Sigmoid colon (tissue), 7 donors: ENCODE data around the gene PLCH2. TPM values are rescaled to one million over a fixed set of nuclear protein-coding genes. Genes with fewer than 3 reads are reported as not detected.

ENCODE experiments used
- DNase-seq: peaks from one replicate; pipeline ENCODE4 v3.0.0-alpha.2; 2019
- H3K27ac ChIP-seq, 4 donors: fragments of 200-600 bp; sonication (generic); one replicate each; pipeline ENCODE4 v1.5.1; 2016 to 2019; ENCODE audit warnings: mild to moderate bottlenecking in 1 of 4
- H3K27me3 ChIP-seq, 3 donors: fragments of 200-600 bp; sonication (generic); one replicate each; pipeline ENCODE4 v1.5.1; 2019; ENCODE audit warnings: mild to moderate bottlenecking in 1 of 3
- H3K36me3 ChIP-seq, 4 donors: fragments of 200-600 bp; sonication (generic); one replicate each; pipeline ENCODE4 v1.5.1; 2016 to 2019
- H3K4me1 ChIP-seq, 4 donors: fragments of 200-600 bp; sonication (generic); one replicate each; pipeline ENCODE4 v1.5.1; 2017 to 2019
- H3K4me3 ChIP-seq, 4 donors: fragments of 200-600 bp; sonication (generic); one replicate each; pipeline ENCODE4 v1.5.1; 2017 to 2019; ENCODE audit warnings: mild to moderate bottlenecking in 2 of 4, moderate library complexity in 1 of 4
- H3K9me3 ChIP-seq, 4 donors: fragments of 200-600 bp in 3 of 4; sonication (generic) in 3 of 4; one replicate each; pipeline versions ENCODE4 v1.5.1 to v1.6.1; 2013 to 2019
- EP300 ChIP-seq, 4 donors: sonication (generic); formaldehyde crosslinking; IDR thresholded peaks; one replicate each; pipeline ENCODE4 v1.6.1; 2017; ENCODE audit warnings: antibody characterized with exemption in 4 of 4
- POLR2A ChIP-seq, 2 donors: fragments of 450-650 bp; IDR thresholded peaks; one replicate each; pipeline ENCODE4 v1.6.1; 2016; ENCODE audit warnings: antibody characterized with exemption in 2 of 2, mild to moderate bottlenecking in 2 of 2, moderate library complexity in 2 of 2
- POLR2AphosphoS5 ChIP-seq, 4 donors: sonication (generic); formaldehyde crosslinking; IDR thresholded peaks; one replicate each; pipeline ENCODE4 v1.6.1; 2017; ENCODE audit warnings: antibody characterized with exemption in 4 of 4
- WGBS, 2 donors: extraction: QIAGEN DNeasy Blood & Tissue Kit; methylation state at CpG; one replicate each; pipeline ENCODE4 v1.1.7; 2013; 5-methylcytosine and 5-hydroxymethylcytosine counted together
- intact Hi-C: fragments of 100-400 bp; cut with DNase I; formaldehyde crosslinking; loops from one replicate; pipeline ENCODE4 v1.15.1; 2023
- polyA plus RNA-seq, 3 donors: library from polyadenylated mRNA; stranded (reverse); fragments of 200-250 nt; gene quantifications; one replicate each; pipeline ENCODE4 v1.2.3, GENCODE V29; 2013
- total RNA-seq, 4 donors: library from RNA; depleted of rRNA; stranded (reverse); fragments of >200 nt; gene quantifications; one replicate each; pipeline ENCODE4 v1.1.0, GENCODE V29; 2016
- TF ChIP-seq, protein P1 (sequence below), 4 experiments: fragments of 450-650 bp in 3 of 4; fragments of 200-600 bp in 1 of 4; IDR thresholded peaks; one replicate each; pipeline ENCODE4 v1.5.1; 2016 to 2019; ENCODE audit warnings: antibody characterized with exemption in 4 of 4, mild to moderate bottlenecking in 3 of 4, moderate library complexity in 2 of 4
- donor health status: healthy with polysubstance abuse.
- donor health status: Bipolar disorder and iron deficiency.
- donor health status: healthy.

The PLCH2 gene
- total and polyA plus RNA-seq, 7 donors = 0.54 to 3.8 (median 1.1) TPM; not detected in 2

DNA sequence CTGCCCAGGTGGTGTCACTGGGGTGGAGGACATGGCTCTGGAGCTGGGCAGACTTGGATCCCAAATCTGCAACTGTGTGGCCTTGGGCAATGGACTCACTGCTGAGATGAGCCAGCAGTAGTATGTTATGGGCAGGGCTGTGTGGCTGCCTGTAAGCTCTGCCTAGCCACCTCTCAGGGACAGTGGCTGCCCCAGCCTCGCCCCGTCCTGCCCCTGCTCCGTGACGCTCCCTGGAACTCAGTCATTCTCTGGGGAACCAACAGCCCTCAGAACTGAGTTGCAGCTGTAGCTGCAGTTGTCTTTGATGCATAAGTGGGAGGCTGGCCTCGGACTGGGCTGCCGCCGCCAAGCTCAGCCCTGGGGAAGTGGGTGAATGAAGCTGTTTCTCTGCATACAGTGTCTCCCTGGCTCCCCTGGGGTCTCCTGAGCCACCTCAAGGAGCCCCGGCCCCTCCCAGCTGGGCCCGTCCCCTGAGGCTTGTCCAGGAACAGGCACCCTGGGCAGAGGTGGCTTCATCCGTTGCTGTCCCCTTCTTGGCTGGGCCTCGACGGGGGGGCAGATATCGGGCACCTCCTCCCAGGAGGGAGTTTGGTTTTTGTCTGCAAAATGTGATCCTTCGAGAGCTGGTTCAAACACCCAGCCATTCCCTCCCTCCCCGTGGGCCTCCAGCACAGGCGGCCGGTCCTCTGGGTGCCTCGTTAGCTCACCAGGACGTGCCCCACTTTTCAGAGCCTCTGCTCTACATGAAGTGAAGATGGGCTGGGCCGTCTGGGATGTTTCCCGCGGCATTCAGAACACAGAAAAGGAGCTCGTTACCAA lies 26.2 kb upstream of the PLCH2 start:
- Histone ChIP-seq H3K36me3 (no peaks in the 10 kb centered on the region), H3K27ac (no peak overlapping the region), H3K9me3 (no peaks in the 10 kb centered on the region), H3K4me1 (no peaks in the 10 kb centered on the region), H3K27me3 (peaks cover 9 to 73% (median 44%) of the 10 kb centered on the region in 3 donors), H3K4me3 (no peak overlapping the region)
- DNase-seq = no peak
- WGBS, 2 donors = 79 to 86% methylated on average over 23 of the region's 23 CpGs
- intact Hi-C loops = no loop called here
- TF ChIP-seq, protein P1, sequence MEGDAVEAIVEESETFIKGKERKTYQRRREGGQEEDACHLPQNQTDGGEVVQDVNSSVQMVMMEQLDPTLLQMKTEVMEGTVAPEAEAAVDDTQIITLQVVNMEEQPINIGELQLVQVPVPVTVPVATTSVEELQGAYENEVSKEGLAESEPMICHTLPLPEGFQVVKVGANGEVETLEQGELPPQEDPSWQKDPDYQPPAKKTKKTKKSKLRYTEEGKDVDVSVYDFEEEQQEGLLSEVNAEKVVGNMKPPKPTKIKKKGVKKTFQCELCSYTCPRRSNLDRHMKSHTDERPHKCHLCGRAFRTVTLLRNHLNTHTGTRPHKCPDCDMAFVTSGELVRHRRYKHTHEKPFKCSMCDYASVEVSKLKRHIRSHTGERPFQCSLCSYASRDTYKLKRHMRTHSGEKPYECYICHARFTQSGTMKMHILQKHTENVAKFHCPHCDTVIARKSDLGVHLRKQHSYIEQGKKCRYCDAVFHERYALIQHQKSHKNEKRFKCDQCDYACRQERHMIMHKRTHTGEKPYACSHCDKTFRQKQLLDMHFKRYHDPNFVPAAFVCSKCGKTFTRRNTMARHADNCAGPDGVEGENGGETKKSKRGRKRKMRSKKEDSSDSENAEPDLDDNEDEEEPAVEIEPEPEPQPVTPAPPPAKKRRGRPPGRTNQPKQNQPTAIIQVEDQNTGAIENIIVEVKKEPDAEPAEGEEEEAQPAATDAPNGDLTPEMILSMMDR (IDR thresholded peaks at IDR 0.05) = no peak
- TF ChIP-seq POLR2AphosphoS5 (IDR thresholded peaks at IDR 0.05) = no peak

DNA sequence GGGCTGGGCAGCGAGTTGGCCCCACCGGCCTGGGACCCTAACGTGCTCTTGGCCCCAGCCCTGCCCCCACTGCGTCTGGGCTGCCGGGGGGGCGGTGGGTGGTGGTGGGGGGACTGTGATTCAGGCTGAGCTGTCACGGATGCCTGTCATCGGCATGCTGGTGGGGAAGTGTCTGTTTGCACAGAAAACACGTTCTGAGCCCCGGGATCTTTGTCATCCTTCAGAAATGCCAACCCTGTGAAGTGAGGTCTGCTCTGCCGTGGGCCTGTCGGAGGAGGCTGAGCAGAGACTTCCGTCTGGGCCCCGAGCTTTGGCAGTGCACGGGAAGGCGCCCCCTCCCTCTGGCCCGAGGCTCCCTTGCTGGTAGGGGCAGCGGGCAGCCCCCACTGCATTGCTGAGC lies 24.3 kb upstream of the PLCH2 start:
- intact Hi-C loops = no loop called here
- peaks cover 9 to 74% (median 54%) of the 10 kb centered on the region in 3 donors for H3K27me3 ChIP-seq
- 43 to 57% methylated on average over 18 of the region's 18 CpGs for WGBS, 2 donors

DNA sequence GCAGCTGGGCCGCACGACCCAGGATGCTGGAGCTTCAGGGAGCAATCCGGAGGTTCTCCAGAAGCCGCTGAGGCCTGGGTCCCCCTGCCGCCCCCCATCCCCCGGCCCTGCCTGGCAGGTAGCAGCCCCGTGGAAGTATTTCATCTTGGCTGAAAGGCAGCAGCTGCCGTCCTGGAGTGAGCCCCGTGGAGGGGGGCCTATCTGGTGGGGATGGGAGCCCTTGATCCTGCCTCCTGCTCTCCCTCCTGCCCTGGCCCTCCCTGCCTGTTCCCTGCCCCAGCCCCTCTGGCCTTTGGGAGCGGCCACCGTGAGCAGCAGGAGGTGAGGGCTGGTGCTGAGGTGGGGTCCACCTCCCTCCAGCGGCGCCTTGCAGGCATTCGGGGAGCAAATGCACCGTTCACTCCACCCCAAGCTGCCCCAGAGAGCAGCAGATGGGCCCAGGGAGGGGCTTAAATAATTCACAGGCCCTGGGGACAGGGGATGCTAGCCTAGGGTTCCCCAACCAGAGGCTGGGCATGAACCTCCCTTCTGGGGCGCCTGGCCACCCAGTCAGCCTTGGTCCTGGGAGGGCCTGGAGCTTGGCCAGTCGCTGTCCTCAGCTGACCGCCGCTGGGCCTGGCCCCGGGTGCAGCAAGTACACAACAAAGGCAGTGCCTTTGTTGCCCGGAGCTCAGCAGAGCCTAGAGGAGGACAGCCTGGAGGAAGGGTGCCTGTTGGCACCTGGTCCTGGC lies 23.7 kb upstream of the PLCH2 start:
- Histone ChIP-seq H3K27me3 (peaks cover 9 to 73% (median 55%) of the 10 kb centered on the region in 3 donors), H3K36me3 (no peaks in the 10 kb centered on the region), H3K9me3 (no peaks in the 10 kb centered on the region), H3K4me1 (no peaks in the 10 kb centered on the region), H3K4me3 (no peak overlapping the region), H3K27ac (no peak overlapping the region)
- no peak for DNase-seq
- WGBS, 2 donors = 63 to 73% methylated on average over 21 of the region's 21 CpGs
- TF ChIP-seq, protein P1 (IDR thresholded peaks at IDR 0.05) = no peak
- TF ChIP-seq EP300 (IDR thresholded peaks at IDR 0.05) = no peak
- intact Hi-C loops = no loop called here

More for the DNA sequence above, 24.3 kb upstream of the PLCH2 start:
- no peaks in the 10 kb centered on the region for H3K4me1 ChIP-seq
- TF ChIP-seq POLR2A (IDR thresholded peaks at IDR 0.05) (no peak), POLR2AphosphoS5 (IDR thresholded peaks at IDR 0.05) (no peak), EP300 (IDR thresholded peaks at IDR 0.05) (no peak)
- TF ChIP-seq, protein P1 (IDR thresholded peaks at IDR 0.05) = no peak
- no peak overlapping the region for H3K4me3 ChIP-seq
- no peak for DNase-seq
- H3K9me3 ChIP-seq = no peaks in the 10 kb centered on the region
- H3K27ac ChIP-seq = no peak overlapping the region
- no peaks in the 10 kb centered on the region for H3K36me3 ChIP-seq

DNA sequence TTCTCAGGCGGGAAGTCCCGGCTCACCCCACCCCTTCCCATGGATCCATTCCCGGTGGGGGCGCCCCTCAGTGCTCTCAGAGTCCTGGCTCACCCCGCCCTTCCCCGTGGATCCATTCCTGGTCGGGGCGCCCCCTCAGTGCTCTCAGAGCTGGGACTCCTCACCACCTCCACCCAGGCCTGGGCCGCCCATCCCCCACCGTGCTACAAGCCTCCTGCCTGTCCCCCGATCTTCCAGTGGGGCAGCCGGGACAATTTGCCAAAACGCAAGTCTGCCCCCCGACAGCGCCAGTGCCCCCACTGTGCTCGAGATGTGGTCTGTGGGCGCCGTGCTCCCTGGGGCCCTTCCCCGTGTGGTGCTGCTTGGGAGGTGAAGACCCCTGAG lies 23.2 kb upstream of the PLCH2 start:
- Histone ChIP-seq H3K9me3 (no peaks in the 10 kb centered on the region), H3K27ac (no peak overlapping the region), H3K4me1 (no peaks in the 10 kb centered on the region), H3K27me3 (peaks cover 9 to 70% (median 55%) of the 10 kb centered on the region in 3 donors), H3K4me3 (no peak overlapping the region), H3K36me3 (no peaks in the 10 kb centered on the region)
- no peak for DNase-seq
- intact Hi-C loops = no loop called here
- WGBS, 2 donors = 83 to 85% methylated on average over 19 of the region's 19 CpGs
- TF ChIP-seq, protein P1 (IDR thresholded peaks at IDR 0.05) = no peak
- TF ChIP-seq POLR2A (IDR thresholded peaks at IDR 0.05) (no peak), EP300 (IDR thresholded peaks at IDR 0.05) (no peak), POLR2AphosphoS5 (IDR thresholded peaks at IDR 0.05) (no peak)
